GM10847 (cell line): ENCODE data around the gene PPM1E.

Experiments used
- POLR2A ChIP-seq: IDR thresholded peaks from 2 replicates; pipeline ENCODE4 v1.6.1; 2011; ENCODE audit not compliant: insufficient read length; ENCODE audit errors: extremely low read depth

PPM1E gene

DNA sequence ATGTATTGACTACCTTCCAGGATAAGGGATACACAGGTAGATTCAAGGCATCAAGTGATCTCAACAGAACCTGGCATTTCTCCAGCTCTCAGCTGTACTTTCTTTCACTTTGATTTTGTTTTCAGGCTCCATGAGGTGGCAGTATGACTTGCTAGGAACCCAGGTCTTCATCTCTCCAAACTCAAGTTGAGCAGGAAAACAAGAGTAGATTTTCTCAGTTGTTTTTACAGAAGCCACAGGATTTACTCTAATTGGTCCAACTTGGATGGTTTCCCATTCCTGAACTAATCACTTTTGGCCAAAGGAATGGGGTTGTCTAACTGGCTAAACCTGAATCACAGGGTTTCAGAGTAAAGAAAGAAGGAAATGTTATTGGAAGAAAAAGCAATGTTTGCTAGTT is 204.4 kb downstream of the PPM1E start:
- no peak for TF ChIP-seq POLR2A

DNA sequence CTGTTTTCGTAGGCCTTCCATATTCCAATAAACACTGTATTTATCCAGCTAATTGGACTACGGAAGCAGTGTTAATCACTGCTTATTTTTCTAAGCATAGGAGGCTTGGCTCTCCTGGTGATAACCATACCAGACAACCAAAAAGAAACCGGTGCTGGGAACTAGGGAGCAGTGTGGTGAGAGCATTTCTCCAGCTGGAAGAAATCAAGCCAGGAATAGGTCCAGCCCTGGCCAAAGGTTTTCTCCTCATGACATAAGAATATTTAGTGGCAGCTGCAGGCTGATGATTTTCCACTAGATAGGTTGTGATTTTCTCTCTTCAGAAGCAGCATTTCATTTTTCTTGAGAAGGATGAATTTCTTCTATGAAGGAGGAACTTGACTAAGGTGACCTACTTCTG is 209.6 kb downstream of the PPM1E start:
- TF ChIP-seq POLR2A = no peak

DNA sequence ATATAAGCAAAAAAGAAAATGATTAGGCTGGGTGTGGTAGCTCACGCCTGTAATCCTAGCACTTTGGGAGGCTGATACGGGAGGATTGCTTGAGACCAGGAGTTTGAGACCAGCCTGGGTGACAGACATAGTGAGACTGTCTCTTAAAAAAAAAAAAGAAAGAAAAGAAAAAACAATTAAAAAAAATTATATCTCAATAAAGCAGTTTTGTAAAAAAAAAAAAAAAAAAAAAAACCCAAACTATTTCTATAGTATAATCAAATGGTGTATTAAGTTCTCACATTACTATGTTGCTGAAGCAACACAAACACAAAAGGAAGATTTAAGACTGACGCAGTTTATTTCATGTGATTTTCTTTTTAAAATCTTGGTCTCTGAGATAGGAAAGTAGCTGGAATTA is 210.6 kb downstream of the PPM1E start:
- no peak for TF ChIP-seq POLR2A

DNA sequence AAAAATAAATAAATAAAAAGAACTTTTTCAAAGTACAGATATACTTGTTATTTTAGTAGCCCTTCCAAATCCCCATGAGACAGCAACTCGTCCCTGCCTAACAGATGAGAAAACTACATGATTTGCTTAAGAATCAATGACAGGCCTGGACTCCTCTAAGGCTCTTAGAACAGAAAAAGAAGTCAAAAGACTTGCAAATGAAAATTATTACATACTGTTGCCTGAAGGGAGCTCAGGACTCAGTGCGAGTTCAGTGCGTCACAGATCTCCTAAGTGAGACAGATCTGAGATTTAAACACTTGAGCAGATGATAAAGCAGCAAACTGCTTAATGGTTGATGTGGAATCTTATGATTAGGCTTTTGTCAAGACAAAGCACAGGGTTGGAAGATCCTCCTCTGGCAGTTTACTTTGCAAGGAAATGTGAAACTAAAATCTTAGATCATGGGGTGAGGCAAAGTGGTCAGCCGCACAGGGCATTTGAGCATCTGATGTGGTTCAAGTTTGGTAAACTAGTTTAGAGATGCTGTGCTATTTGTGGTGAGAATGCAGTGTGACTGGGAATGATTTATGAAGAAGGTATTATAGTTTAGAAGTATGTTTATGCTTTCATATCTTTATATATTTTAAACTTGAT is 212.9 kb downstream of the PPM1E start:
- no peak for TF ChIP-seq POLR2A

DNA sequence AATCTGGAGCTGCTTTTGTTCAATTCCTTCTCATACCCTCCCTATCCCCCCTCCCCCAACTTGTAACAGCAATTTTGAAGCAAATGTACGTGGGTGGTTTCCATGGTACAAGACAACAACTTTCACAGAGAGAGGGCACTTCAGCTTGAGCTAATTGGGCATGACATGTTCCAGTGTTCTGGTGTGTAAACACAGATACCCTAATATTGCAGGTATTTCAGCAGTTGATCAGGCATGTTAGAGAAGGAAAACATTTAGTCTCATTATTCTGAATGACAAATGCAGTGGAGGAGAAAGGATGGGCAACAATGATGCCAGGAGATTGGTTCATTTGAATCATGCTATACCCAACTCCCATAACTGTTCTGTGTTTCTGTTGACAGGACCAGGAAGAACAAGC is 213.5 kb downstream of the PPM1E start:
- no peak for TF ChIP-seq POLR2A

DNA sequence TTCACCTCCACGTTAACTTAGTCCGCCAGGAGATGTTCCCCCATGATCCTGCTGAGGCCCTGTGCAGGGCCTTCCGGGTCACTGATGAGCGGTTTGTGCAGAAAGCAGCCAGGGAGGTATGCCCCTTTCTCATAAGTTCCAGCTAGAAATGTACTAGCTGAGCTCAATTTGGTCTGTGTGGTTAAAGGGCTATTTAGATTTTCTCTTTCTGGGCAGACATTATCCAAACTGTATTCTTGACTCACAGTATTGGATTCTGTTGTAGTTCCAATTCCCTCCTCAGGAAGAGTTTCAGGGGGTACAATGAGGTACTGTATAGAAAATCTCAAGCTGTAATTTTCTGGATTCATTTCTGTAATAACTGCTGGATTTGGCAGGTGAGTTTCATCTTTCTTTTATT is 214.0 kb downstream of the PPM1E start:
- no peak for TF ChIP-seq POLR2A

DNA sequence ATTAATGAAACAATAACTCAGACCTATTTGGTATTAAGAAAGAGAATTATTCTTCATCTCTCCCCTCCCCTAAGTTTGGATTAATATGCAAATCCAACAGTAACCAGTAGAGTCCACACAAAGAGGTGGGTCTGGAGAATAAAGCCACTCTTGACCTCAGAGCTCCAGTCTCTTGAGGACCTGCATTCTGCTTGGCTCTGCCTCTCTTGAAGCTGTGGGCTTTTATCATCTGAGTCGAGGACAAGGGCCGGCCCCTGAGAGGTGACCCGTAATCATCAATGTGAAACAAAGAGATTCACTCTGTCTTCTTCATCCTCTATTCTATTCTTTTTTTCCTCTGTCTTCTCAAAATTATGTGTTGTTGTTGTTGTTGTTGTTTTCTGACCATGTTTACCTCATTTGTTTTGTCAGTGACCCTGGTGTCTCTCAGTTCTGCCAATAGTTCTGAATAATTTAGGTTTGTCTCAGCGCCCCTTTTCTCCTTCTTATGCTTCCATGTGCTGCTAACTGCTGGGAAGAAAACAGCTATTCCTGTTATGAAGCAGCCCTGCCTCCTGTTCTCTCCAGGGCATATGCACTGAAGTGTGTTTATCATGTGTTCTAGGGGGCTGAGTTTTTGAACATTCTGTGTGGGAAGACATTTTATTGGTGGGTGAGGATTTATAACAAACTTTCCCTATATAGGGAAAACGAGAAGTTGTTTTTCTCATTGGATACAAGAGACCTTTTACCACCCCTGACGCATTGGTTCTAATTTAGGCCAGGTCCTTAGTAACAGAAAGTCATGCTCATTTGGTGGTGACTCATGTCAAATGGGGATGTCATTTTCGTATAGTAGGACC is 215.2 kb downstream of the PPM1E start:
- TF ChIP-seq POLR2A = no peak

DNA sequence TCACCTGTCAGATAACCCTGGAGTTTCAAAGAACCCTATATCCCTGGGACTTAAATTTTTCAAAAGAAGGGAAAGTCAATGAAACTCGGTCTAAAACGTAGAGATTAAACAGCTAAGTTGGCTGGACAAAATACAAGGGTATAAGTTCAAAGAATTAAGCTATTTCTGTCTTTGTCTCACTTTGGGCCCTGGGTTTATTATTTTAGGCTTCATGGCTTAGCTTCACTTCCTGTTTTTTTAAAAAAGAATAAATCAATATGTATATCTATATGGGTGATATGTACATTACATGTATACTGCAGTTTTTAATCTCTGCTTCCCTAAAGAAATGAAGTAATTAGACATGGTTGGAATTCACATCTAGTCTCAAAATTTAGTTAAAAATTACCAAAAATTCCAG is 218.7 kb downstream of the PPM1E start:
- TF ChIP-seq POLR2A = no peak

DNA sequence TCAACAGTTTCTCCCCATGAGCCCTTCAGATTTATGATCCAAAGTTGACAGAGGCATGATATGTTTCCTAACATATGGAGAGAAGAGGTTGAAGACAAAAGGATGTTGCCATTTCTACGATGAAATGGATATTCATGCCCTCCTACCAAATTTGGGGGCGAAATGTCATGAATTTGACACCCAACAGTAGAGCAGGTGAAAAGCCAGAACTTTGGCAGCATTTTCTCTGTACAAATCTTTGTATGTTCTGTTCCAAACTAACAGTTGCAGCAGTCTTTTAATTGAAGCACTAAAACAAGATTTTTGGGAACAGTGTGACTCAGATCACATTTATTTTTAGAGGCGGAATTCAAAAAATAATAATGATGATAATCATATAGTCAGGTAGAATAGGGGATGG is 220.9 kb downstream of the PPM1E start:
- no peak for TF ChIP-seq POLR2A

DNA sequence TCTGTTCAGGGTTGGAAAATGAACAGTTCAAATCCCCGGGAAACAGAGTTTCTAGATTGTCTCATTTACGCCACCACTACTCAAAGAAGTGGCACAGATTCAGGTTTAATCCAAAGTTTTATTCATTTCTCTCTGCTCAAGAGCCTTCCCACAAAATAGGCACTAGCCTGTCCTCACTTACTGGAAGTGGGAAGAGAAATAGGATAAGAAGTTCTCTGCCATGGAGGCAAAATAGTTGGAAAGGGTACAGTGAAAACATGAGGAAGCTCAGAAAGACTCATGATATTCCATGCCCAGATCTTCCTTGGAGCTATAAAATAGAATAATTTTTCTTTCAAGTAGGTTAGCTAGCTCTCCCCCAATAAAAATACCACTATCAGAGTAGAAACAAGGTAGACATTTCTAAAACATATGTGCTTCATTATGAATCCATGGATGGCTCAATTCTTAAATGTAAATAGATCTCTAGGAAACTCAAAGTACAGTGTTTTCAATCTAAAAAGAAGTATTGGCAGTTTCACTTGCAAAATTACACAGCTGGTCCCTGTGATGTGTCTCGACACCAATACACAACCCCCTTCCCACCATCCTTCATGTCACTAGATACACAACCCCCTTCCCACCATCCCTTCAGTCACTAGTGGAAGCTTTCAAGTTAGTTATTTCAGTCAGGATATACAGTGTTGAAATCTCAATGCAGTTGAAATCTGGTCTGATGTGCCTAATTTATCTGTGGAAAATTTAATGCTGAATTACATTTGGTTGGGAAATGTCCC is 225.2 kb downstream of the PPM1E start:
- no peak for TF ChIP-seq POLR2A

DNA sequence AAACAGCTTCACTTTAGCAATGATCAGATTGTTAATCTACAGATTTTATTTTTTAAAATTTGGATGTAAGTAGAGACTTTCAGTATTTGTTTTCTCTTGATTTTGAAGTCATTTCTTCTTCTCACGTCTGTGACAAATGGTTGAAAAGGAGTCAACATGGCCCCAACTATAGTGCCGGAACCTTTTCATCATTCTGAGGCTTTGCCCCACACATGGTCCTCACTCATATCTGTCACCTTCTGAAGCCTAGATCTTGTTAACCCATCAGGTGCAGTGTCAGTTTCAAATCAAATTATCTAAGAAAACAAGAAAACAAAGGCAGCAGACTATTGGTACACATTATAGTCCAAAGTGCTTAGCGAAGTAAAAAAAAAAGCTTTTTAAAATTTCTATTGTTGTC is 227.0 kb downstream of the PPM1E start:
- no peak for TF ChIP-seq POLR2A

DNA sequence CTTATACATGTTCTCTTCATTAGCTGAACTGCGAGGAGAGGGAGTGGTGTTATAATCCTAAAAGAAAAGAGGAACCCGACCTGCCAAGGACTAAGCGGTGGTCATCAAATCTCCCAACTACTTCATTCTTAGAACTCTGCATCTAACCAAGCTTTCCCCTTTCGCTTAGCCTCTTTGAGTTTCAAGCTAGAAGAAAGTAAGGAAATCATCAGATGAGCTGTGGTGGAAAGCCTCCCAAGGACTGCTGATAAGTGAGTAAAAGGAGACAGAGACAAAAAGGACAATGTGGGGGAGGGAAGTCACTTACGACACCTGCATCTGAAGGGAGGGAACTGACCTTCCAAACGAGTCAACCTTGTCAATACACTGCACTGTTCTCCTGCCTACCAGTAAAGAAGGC is 229.7 kb downstream of the PPM1E start:
- TF ChIP-seq POLR2A = no peak

DNA sequence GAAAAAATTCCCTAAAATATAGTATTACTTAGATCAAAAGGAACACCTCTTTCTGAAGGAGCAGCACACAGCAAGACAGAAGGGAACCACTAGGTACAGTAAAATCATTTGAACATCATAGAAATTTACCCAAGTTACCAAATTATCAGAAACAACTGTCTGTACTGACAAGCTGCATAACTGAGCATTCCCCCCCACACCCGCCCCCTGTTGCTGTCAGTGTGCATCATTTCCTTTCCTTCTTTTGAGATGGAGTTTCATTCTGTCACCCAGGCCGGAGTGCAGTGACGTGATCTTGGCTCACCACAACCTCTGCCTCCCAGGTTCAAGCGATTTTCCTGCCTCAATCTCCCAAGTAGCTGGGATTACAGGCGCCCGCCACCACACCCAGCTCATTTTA is 230.3 kb downstream of the PPM1E start:
- no peak for TF ChIP-seq POLR2A

DNA sequence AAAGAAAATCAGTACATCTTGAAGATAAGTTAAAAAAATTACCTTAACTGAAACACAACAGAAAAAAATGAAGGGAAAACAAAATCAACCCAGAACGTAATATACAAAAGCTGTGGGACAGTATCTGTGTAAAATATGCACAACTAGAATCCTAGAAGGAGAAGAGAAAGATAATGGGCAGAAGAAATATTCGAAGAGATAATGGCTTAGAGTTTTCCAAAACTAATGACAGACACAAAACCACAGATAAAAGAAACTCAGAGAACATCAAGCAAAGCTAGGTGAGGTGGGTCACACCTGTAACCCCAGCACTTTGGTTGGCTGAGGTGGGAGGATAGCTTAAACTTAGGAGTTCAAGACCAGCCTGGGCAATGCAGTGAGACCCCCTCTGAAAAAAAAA is 234.0 kb downstream of the PPM1E start:
- TF ChIP-seq POLR2A = no peak

DNA sequence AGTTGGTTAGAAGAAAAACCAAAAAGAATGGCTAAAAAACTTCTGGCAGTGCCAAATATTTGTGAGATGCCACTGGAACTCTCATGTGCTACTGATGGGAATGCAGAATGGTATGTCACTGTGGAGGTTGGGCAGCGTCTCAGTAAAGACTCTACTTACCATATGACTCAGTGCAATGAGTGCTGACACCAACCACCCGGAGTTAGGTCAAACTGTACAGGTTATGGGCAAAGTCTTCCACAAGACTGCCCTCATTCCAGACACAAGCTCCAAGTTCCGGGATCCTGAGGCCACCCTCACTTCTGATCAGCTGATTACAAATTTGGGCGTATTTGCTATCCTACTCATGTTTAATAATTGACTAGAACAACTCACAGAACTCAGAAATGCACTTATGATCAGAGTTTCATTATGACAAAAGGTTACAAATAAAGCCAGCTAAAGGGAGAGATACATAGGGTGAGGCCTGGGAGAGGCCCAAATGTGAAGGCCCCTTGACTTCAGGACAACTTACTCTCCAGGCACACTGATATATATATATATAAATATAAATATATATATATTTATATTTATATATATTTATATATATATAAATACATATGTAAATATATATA is 236.2 kb downstream of the PPM1E start:
- TF ChIP-seq POLR2A = no peak

DNA sequence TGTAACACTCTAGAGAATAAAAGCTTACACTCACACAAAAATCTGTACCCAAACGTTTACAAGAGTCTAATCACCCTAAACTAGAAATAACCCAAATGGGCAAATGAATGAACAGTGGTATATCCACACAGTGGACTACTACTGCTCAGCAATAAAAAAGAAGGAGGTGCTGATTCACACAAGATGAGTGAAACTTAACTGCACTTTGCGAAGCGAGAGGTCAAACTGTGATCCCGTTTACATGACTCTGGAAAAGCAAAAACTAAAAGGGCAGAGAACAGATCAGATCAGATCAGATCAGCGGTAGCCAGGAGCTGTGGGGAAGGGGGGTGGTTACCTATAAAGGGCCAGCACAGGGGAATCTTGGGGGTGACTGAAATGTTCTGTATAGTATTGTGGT is 237.7 kb downstream of the PPM1E start:
- no peak for TF ChIP-seq POLR2A

DNA sequence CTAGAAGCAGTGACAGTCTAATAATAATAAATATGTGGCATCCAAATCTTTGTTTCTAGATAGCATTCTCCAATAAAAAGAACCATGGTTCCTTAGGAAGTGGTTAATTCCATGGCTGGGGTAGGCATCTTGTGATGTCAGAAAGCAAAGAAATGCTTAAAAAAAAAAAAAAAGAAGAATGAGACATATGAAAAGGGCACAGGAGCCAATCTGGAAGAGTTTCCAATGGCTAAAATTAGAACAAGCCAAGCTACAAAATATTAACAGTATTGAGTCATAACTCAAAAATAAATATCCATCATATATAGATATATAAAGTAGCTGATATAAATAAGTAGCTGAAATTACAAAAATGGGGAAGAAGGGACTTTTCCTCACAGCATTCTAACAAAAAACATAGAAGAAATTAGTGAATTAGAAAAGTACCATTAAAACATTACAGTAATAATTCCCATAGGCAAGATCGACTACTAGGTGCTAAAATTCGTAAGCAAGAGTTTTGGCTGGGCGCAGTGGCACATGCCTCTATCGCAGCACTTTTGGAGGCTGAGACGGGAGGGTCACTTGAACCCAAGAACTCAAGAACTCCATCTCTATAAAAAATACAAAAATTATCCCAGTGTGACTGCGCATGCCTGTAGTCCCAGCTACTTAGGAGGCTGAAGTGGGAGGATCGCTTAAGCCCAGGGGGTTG is 239.7 kb downstream of the PPM1E start:
- no peak for TF ChIP-seq POLR2A
